SU-DHL-6 (cell line): ENCODE measurements around the gene PARVA.

ENCODE experiments used
- H2AFZ ChIP-seq: fragments of 200-600 bp; sonication (generic); 2 replicates; pipeline ENCODE4 v1.6.1; 2014; ENCODE audit warnings: low read depth, mild to moderate bottlenecking, moderate library complexity, mixed read lengths, antibody characterized with exemption, low read length; ENCODE audit not compliant: severe bottlenecking
- H3F3A ChIP-seq: fragments of 200-600 bp; shearing (Covaris generic); 2 replicates; pipeline ENCODE4 v1.6.0; 2016; ENCODE audit warnings: antibody characterized with exemption, mild to moderate bottlenecking; ENCODE audit not compliant: insufficient read depth
- H3K27ac ChIP-seq: fragments of 200-600 bp; sonication (generic); 2 replicates; pipeline ENCODE4 v1.5.1; 2016; ENCODE audit warnings: low read depth, mild to moderate bottlenecking, low read length, moderate library complexity, mixed read lengths
- H3K27me3 ChIP-seq: fragments of 200-600 bp; sonication (generic), shearing (Covaris generic); 2 replicates; pipeline ENCODE4 v1.6.0; 2014; ENCODE audit warnings: mild to moderate bottlenecking, low read length
- H3K36me3 ChIP-seq: fragments of 200-600 bp; sonication (generic); 2 replicates; pipeline ENCODE4 v1.6.1; 2014; ENCODE audit warnings: mild to moderate bottlenecking, low read length, mixed read lengths
- H3K4me2 ChIP-seq: fragments of 300-600, 200-600 bp; shearing (Covaris generic), sonication (generic); 2 replicates; pipeline ENCODE4 v1.6.0; 2014; ENCODE audit warnings: low read length, low read depth, mild to moderate bottlenecking; ENCODE audit not compliant: poor library complexity, severe bottlenecking
- H3K4me3 ChIP-seq: fragments of 200-600 bp; sonication (generic); 2 replicates; pipeline ENCODE4 v1.5.1; 2014; ENCODE audit warnings: antibody characterized with exemption, low read length, mild to moderate bottlenecking, mixed read lengths; ENCODE audit not compliant: insufficient read depth, poor library complexity, severe bottlenecking
- H3K79me2 ChIP-seq: fragments of 200-600 bp; sonication (generic); 2 replicates; pipeline ENCODE4 v1.6.1; 2014; ENCODE audit warnings: mild to moderate bottlenecking, low read length, moderate library complexity; ENCODE audit not compliant: insufficient read depth
- H3K9ac ChIP-seq: fragments of 200-600 bp; sonication (generic); 2 replicates; pipeline ENCODE4 v1.7.0; 2014; ENCODE audit warnings: mild to moderate bottlenecking, low read length
- H3K9me2 ChIP-seq: fragments of 200-600 bp; sonication (generic); replicated peaks from 2 replicates; pipeline ENCODE4 v1.6.1; 2014; ENCODE audit warnings: low read length; ENCODE audit not compliant: insufficient read depth
- H3K9me3 ChIP-seq: fragments of 200-600 bp; sonication (generic); 2 replicates; pipeline ENCODE4 v1.6.1; 2014; ENCODE audit warnings: low read length, mixed read lengths; ENCODE audit not compliant: insufficient read depth
- H4K20me1 ChIP-seq: fragments of 200-600 bp; sonication (generic); 2 replicates; pipeline ENCODE4 v1.6.1; 2014; ENCODE audit warnings: low read depth, mild to moderate bottlenecking, antibody characterized with exemption, low read length, moderate library complexity, mixed read lengths
- EZH2phosphoT487 ChIP-seq: fragments of 200-600 bp; sonication (generic), shearing (Covaris generic); conservative IDR thresholded peaks from 2 replicates; pipeline ENCODE4 v1.6.1; 2018; ENCODE audit warnings: mild to moderate bottlenecking, antibody characterized with exemption, low read length, moderate library complexity, mixed read lengths
- TF ChIP-seq, protein P1 (sequence below): fragments of 200-600 bp; sonication (generic); IDR thresholded peaks from one replicate; pipeline ENCODE4 v1.5.1; 2017; ENCODE audit warnings: antibody characterized with exemption, mild to moderate bottlenecking, low read length, moderate library complexity; ENCODE audit not compliant: insufficient read depth, poor library complexity, severe bottlenecking

Gene PARVA

DNA sequence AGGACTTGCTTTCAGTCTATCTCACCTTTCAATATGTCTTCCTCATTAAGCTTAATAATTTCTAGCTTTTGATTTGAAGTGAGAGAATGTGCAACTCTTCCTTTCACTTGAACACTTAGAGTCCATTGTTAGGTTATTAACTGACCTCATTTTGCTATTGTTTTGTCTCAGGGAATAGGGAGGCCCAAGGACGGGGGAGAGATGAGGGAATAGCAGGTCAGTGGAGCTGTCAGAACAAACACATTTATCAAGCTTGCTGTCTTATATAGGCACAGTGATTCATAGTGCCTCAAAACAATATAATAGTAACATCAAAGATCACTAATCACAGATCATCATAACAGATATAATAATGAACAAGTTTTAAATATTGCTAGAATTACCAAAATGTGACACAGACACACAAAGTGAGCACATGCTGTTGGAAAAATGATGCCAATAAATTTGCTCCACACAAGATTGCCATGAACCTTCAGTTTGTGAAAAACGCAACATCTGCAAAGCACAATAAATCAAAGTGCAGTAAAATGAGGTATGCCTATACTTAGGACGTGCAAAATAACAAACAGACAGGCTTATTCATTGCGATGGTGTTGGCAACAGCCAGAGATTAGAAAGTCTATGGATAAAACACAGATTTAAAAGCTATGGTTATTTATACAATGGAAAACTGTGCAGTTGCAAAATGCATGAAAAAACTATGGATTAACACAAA lies 190.5 kb downstream of the PARVA start:
- no peak for TF ChIP-seq EZH2phosphoT487
- TF ChIP-seq, protein P1, sequence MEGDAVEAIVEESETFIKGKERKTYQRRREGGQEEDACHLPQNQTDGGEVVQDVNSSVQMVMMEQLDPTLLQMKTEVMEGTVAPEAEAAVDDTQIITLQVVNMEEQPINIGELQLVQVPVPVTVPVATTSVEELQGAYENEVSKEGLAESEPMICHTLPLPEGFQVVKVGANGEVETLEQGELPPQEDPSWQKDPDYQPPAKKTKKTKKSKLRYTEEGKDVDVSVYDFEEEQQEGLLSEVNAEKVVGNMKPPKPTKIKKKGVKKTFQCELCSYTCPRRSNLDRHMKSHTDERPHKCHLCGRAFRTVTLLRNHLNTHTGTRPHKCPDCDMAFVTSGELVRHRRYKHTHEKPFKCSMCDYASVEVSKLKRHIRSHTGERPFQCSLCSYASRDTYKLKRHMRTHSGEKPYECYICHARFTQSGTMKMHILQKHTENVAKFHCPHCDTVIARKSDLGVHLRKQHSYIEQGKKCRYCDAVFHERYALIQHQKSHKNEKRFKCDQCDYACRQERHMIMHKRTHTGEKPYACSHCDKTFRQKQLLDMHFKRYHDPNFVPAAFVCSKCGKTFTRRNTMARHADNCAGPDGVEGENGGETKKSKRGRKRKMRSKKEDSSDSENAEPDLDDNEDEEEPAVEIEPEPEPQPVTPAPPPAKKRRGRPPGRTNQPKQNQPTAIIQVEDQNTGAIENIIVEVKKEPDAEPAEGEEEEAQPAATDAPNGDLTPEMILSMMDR: no peak

GRCh38 chr11:12569499-12570425 lies 192.4 kb downstream of the PARVA start:
- TF ChIP-seq, protein P1: no peak
- no peak for TF ChIP-seq EZH2phosphoT487

More for the DNA sequence above, 190.5 kb downstream of the PARVA start:
- Histone ChIP-seq H3K4me3 (no peak overlapping the region), H3K9me3 (no peaks in the 10 kb centered on the region), H3K27me3 (no peaks in the 10 kb centered on the region), H3K36me3 (no peaks in the 10 kb centered on the region), H3K9ac (no peak overlapping the region), H3F3A (no peaks in the 10 kb centered on the region), H4K20me1 (no peaks in the 10 kb centered on the region), H2AFZ (no peak overlapping the region), H3K4me2 (no peak overlapping the region), H3K79me2 (no peaks in the 10 kb centered on the region), H3K27ac (no peak overlapping the region), H3K9me2 (0 out of 2 replicates have a peak, but pooled peaks cover 3% of the 10 kb centered on the region)

DNA sequence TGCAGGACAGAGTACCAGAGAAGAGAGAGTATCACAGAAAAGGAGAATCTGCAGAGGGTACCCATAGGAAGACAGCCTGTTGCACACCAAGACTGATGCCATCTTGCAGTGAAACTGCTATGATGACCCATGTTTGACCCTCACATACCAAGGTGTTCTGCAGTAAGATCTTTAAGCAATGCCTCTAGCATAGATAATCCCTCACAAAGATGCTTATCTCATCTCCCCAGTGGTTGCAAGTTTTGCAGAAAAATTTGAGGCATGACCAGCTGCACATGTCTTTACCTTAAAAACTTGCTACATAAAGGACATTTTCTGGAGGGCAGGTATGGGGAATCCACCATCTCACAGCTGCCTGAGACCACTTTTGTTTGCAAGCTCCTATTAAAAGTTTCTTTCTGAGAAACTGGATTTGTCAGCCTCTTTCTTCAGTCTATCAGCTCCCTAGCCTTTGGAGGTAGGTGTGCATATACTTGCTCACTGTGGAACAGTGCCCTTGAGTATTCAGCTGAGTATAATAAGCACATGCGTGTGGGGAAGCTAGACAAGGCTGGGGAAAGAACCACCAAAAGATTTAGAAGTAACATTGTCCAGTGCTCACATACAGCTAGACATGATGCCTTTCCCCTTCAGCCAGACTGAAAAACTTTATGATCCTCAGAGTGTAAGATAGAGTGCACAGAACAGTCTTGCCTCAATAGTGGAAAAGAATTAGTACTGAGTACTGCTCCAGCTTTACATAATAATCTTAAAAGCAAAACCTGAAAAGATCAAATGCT lies 196.5 kb downstream of the PARVA start:
- H2AFZ ChIP-seq: no peak overlapping the region
- H3K79me2 ChIP-seq: no peaks in the 10 kb centered on the region
- H3K9me2 ChIP-seq: no peaks in the 10 kb centered on the region
- H3K9ac ChIP-seq: no peak overlapping the region
- no peak for TF ChIP-seq EZH2phosphoT487
- TF ChIP-seq, protein P1: no peak
- H3K4me2 ChIP-seq: no peak overlapping the region
- no peak overlapping the region for H3K4me3 ChIP-seq
- no peaks in the 10 kb centered on the region for H3K36me3 ChIP-seq
- no peaks in the 10 kb centered on the region for H3K9me3 ChIP-seq
- no peak overlapping the region for H3K27ac ChIP-seq
- no peaks in the 10 kb centered on the region for H3K27me3 ChIP-seq
- no peaks in the 10 kb centered on the region for H3F3A ChIP-seq
- no peaks in the 10 kb centered on the region for H4K20me1 ChIP-seq

More at GRCh38 chr11:12569499-12570425, 192.4 kb downstream of the PARVA start:
- Histone ChIP-seq H3F3A (no peaks in the 10 kb centered on the region), H3K27ac (no peak overlapping the region), H3K9ac (no peak overlapping the region), H3K9me2 (0 out of 2 replicates have a peak, but pooled peaks cover 3% of the 10 kb centered on the region), H3K36me3 (no peaks in the 10 kb centered on the region), H3K4me2 (no peak overlapping the region), H2AFZ (no peak overlapping the region), H3K9me3 (no peaks in the 10 kb centered on the region), H3K27me3 (no peaks in the 10 kb centered on the region), H4K20me1 (no peaks in the 10 kb centered on the region), H3K4me3 (no peak overlapping the region), H3K79me2 (no peaks in the 10 kb centered on the region)
